Transverse colon (tissue), 4 donors: ENCODE data around the gene ACKR3. TPM values are rescaled to one million over a fixed set of nuclear protein-coding genes. Genes with fewer than 3 reads are reported as not detected.

Experiments used
- DNase-seq: peaks from one replicate; pipeline ENCODE4 v3.0.0-alpha.2; 2019
- H3K27ac ChIP-seq, 4 donors: fragments of 200-600 bp; sonication (generic); 2 replicates each; pipeline ENCODE4 v1.5.1; 2016 to 2018; ENCODE audit warnings: inconsistent platforms in 4 of 4
- H3K27me3 ChIP-seq: fragments of 200-600 bp; sonication (generic); 2 replicates; pipeline ENCODE4 v1.5.1; 2017; ENCODE audit warnings: inconsistent platforms
- H3K36me3 ChIP-seq, 4 donors: fragments of 200-600 bp; sonication (generic); 2 replicates each; pipeline ENCODE4 v1.5.1; 2017 to 2019; ENCODE audit warnings: inconsistent platforms in 4 of 4
- H3K4me1 ChIP-seq, 4 donors: fragments of 200-600 bp; sonication (generic); 2 replicates each; pipeline ENCODE4 v1.5.1; 2017 to 2020; ENCODE audit warnings: inconsistent platforms in 4 of 4
- H3K4me3 ChIP-seq, 4 donors: fragments of 200-600 bp; sonication (generic); 1 replicate in 1 of 4; 2 replicates in 3 of 4; pipeline versions ENCODE4 v1.5.1 to v1.6.1; 2017 to 2019; ENCODE audit warnings: inconsistent platforms in 4 of 4
- H3K9me3 ChIP-seq, 2 donors: fragments of 200-600 bp; sonication (generic); 2 replicates each; pipeline ENCODE4 v1.5.1; 2017 to 2019; ENCODE audit warnings: inconsistent platforms in 2 of 2
- EP300 ChIP-seq: sonication (generic); formaldehyde crosslinking; IDR thresholded peaks from one replicate; pipeline ENCODE4 v1.6.1; 2017; ENCODE audit warnings: antibody characterized with exemption, low read depth
- POLR2A ChIP-seq: fragments of 450-650 bp; IDR thresholded peaks from one replicate; pipeline ENCODE4 v1.6.1; 2016; ENCODE audit warnings: antibody characterized with exemption, mild to moderate bottlenecking, moderate library complexity
- POLR2AphosphoS5 ChIP-seq, 3 donors: sonication (generic); formaldehyde crosslinking; IDR thresholded peaks; one replicate each; pipeline ENCODE4 v1.6.1; 2016; ENCODE audit warnings: antibody characterized with exemption in 3 of 3
- WGBS, 2 donors: methylation state at CpG; one replicate each; pipeline ENCODE4 v1.1.5; 2018; ENCODE audit warnings: low coverage in 1 of 2; 5-methylcytosine and 5-hydroxymethylcytosine counted together
- in situ Hi-C, 4 donors: fragments of 200-750 bp; cut with MboI; loops; one replicate each; pipeline versions ENCODE4 v1.15.0 to v1.15.1; 2017; ENCODE audit warnings: low sequenced_read_pairs in 3 of 4, low pct_ligation_motif_present in 1 of 4, low pct_unique_long_range_greater_than_20kb in 1 of 4
- intact Hi-C: fragments of 100-400 bp; cut with DNase I; formaldehyde crosslinking; loops from one replicate; pipeline ENCODE4 v1.15.1; 2023; ENCODE audit warnings: low total_unique reads
- total RNA-seq, 4 donors: library from RNA; depleted of rRNA; stranded (reverse); fragments of >200 nt; gene quantifications; one replicate each; pipeline ENCODE4 v1.1.0, GENCODE V29; 2016
- TF ChIP-seq, protein P1 (sequence below), 5 experiments: fragments of 200-600 bp in 3 of 5; fragments of 450-650 bp in 2 of 5; sonication (generic) in 3 of 5; IDR thresholded peaks; 1 replicate in 2 of 5; 2 replicates in 3 of 5; pipeline ENCODE4 v1.5.1; 2016 to 2017; ENCODE audit warnings: antibody characterized with exemption in 5 of 5, inconsistent platforms in 3 of 5, mild to moderate bottlenecking in 2 of 5, moderate library complexity in 1 of 5

The ACKR3 gene
- total RNA-seq, 4 donors from 2014 or later = 4.2 to 16.5 (median 7.7) TPM

DNA sequence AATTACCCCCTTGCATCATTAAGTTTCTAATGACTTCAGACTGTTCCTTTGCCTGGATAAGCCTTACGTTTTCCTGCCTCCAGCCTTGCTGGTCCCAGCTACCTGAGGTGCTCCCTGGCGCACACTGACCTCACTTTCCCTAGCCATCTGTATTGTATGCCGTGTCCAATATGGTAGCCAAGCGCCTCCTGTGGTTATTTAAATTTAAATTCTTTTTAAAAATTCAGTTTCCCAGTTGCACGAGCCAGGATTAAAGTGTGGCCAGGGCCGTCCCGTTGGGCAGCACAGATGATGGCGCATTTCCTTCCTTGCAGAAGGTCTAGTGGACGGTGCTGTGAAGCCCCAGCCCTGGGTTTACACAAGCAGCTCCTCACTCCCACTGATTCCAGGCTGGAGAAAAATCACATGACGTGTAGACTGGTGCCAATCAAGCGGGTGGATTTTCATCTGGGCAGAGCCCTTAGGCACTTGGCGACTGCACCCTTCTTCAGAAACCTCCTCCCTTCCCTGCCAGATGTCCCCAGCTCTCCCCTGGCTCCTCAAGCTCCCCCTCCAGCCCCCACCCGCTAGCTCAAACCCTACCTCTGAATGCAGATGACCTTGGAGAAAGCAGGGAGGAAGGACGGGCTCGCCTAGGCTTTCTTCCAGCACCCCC is 33.9 kb downstream of the ACKR3 start:
- WGBS, 2 donors = 86 to 87% methylated on average over 6 to 15 of the region's 15 CpGs
- in situ Hi-C loops (no loop called here), intact Hi-C loops (no loop called here)
- DNase-seq = no peak
- Histone ChIP-seq H3K9me3 (no peaks in the 10 kb centered on the region), H3K36me3 (no peaks in the 10 kb centered on the region), H3K4me1 (no peaks in the 10 kb centered on the region), H3K27ac (no peak overlapping the region), H3K4me3 (no peak overlapping the region), H3K27me3 (no peaks in the 10 kb centered on the region)
- no peak for TF ChIP-seq POLR2A
- no peak for TF ChIP-seq POLR2AphosphoS5 (IDR thresholded peaks at IDR 0.05)
- TF ChIP-seq, protein P1, sequence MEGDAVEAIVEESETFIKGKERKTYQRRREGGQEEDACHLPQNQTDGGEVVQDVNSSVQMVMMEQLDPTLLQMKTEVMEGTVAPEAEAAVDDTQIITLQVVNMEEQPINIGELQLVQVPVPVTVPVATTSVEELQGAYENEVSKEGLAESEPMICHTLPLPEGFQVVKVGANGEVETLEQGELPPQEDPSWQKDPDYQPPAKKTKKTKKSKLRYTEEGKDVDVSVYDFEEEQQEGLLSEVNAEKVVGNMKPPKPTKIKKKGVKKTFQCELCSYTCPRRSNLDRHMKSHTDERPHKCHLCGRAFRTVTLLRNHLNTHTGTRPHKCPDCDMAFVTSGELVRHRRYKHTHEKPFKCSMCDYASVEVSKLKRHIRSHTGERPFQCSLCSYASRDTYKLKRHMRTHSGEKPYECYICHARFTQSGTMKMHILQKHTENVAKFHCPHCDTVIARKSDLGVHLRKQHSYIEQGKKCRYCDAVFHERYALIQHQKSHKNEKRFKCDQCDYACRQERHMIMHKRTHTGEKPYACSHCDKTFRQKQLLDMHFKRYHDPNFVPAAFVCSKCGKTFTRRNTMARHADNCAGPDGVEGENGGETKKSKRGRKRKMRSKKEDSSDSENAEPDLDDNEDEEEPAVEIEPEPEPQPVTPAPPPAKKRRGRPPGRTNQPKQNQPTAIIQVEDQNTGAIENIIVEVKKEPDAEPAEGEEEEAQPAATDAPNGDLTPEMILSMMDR (IDR thresholded peaks at IDR 0.05) = no peak
- TF ChIP-seq EP300 = no peak

DNA sequence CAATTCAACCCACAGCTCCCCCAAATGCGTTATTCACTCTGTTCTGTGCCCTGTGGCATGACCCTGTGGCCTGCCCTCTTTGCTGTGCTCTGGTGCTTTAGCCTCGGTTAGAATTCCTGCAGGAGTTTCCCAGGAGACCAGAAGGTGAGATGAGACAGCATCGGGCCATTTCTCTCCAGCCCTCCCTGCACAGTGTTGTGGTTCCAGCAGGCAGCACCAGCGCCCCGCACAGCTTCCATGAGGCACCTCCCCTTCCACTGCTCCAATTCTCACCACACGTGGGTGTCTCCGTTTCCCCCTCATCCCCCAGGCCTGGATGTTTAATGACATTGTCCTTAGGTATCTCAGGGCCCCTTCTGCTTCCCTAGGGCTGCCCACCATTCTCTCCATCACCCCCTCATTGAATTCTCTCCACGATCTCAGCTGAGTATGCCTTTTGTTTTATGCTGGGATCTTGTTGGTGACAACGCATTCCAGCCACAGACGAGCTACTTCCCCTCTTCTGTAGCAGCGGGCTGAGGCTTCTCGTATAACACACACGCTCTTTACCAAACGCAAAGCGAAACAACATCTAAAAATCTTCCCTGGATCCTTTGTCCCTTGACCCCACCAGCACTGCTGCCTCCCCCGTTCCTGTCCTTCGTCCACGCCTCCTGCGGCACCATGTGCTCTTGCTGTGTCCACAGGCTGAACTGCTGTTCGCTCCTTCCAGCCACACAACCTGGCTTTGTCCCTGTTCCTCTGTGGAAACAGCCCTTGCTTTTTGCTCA is 35.1 kb downstream of the ACKR3 start:
- WGBS, 2 donors = 74 to 80% methylated on average over 10 to 20 of the region's 20 CpGs
- intact Hi-C loops = no loop called here
- H3K4me1 ChIP-seq = no peaks in the 10 kb centered on the region

DNA sequence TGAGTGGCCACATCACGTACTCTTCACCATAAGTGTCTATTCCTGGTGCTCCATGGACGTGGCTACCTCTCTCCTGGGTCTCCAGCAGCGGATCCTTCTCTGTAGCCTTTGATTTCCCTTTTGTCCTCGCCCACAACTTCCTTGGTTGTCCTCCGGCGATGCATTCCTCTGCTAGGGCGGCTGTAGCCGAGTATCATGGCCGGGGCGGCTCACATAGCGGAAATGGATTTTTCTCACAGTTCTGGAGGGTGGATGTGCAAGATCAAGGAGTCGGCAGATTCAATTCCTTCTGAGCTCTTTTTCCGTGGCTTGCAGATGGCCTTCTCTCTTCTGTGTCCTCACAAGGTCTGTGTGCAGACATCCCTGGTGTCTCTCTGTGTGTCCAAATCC is 35.7 kb downstream of the ACKR3 start:
- TF ChIP-seq POLR2A (no peak), EP300 (no peak), POLR2AphosphoS5 (IDR thresholded peaks at IDR 0.05) (no peak)
- TF ChIP-seq, protein P1 (IDR thresholded peaks at IDR 0.05) = no peak
- H3K27me3 ChIP-seq = no peaks in the 10 kb centered on the region
- H3K27ac ChIP-seq = no peak overlapping the region
- intact Hi-C loops (no loop called here), in situ Hi-C loops (no loop called here)
- no peak overlapping the region for H3K4me3 ChIP-seq
- DNase-seq = no peak
- 64 to 77% methylated on average over 5 to 13 of the region's 13 CpGs for whole genome bisulfite sequencing, 2 donors
- no peaks in the 10 kb centered on the region for H3K36me3 ChIP-seq
- no peaks in the 10 kb centered on the region for H3K9me3 ChIP-seq
- H3K4me1 ChIP-seq = no peaks in the 10 kb centered on the region

More for the DNA sequence above, 35.1 kb downstream of the ACKR3 start:
- Histone ChIP-seq H3K9me3 (no peaks in the 10 kb centered on the region), H3K27me3 (no peaks in the 10 kb centered on the region), H3K36me3 (no peaks in the 10 kb centered on the region), H3K27ac (no peak overlapping the region), H3K4me3 (no peak overlapping the region)
- TF ChIP-seq POLR2A = no peak
- no peak for TF ChIP-seq POLR2AphosphoS5 (IDR thresholded peaks at IDR 0.05)
- no peak for TF ChIP-seq EP300
- TF ChIP-seq, protein P1 (IDR thresholded peaks at IDR 0.05) = no peak
- in situ Hi-C loops = no loop called here
- no peak for DNase-seq

DNA sequence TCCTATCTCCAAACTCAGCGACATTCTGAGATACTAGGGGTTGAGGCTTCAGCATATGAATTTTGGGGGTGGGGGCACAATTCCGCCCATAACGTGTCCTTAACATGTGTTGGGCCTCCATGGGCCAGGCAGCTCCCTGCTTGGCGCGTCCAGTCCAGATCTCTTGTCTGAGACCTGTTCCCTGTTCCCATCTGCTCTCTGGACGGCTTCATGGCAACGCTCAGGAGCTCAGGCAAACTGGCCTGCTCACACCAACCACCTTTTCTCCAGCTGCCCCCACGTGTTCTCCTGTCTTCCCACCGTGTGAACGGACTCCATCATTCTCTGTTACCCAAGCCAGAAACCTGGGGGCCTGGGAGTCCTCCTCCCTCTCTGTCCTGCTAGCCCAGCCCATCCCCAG is 36.4 kb downstream of the ACKR3 start:
- intact Hi-C loops = no loop called here
- WGBS, 2 donors = 84 to 90% methylated on average over 7 to 10 of the region's 10 CpGs
- in situ Hi-C loops = no loop called here
- TF ChIP-seq, protein P1 (IDR thresholded peaks at IDR 0.05) = no peak
- TF ChIP-seq POLR2AphosphoS5 (IDR thresholded peaks at IDR 0.05) (no peak), EP300 (no peak), POLR2A (no peak)
- Histone ChIP-seq H3K36me3 (no peaks in the 10 kb centered on the region), H3K27ac (no peak overlapping the region), H3K9me3 (no peaks in the 10 kb centered on the region), H3K27me3 (no peaks in the 10 kb centered on the region), H3K4me1 (no peaks in the 10 kb centered on the region), H3K4me3 (no peak overlapping the region)
- DNase-seq = no peak
